Measurements from ENCODE around the gene PKIG.

- TF ChIP-seq CTCF (IDR thresholded peaks at IDR 0.05) (no peak), POLR2A (IDR thresholded peaks at IDR 0.05) (no peak)
These were observed 43.0 kb downstream of the PKIG start for GRCh38 chr20:44625361-44625760.
